ENCODE measurements around the gene AK5.

The AK5 gene

GRCh38 chr1:77350012-77350770 is 68.4 kb downstream of the AK5 start:
- no peak for DNase-seq (ENCODE audit: low spot score)

- no peak for DNase-seq (ENCODE audit: low spot score)
Observed at GRCh38 chr1:77354536-77354935, 72.7 kb downstream of the AK5 start.

- no peak for DNase-seq (ENCODE audit: low spot score)
Observed at GRCh38 chr1:77355010-77355409, 73.2 kb downstream of the AK5 start.

GRCh38 chr1:77356136-77356535 is 74.3 kb downstream of the AK5 start:
- DNase-seq (ENCODE audit: low spot score), result no peak

- no peak for DNase-seq (ENCODE audit: low spot score)
Observed at GRCh38 chr1:77360256-77360655, 78.4 kb downstream of the AK5 start.

GRCh38 chr1:77361621-77362020 is 79.8 kb downstream of the AK5 start:
- DNase-seq (ENCODE audit: low spot score), result no peak

- DNase-seq (ENCODE audit: low spot score), result no peak
Observed at GRCh38 chr1:77370161-77370560, 88.3 kb downstream of the AK5 start.

- DNase-seq (ENCODE audit: low spot score), result no peak
Observed at GRCh38 chr1:77370583-77371306, 88.9 kb downstream of the AK5 start.

GRCh38 chr1:77371396-77371795 is 89.6 kb downstream of the AK5 start:
- DNase-seq (ENCODE audit: low spot score), result no peak

GRCh38 chr1:77373702-77374101 is 91.9 kb downstream of the AK5 start:
- no peak for DNase-seq (ENCODE audit: low spot score)

- DNase-seq (ENCODE audit: low spot score), result no peak
Observed at GRCh38 chr1:77375541-77375940, 93.7 kb downstream of the AK5 start.

GRCh38 chr1:77375990-77376389 is 94.2 kb downstream of the AK5 start:
- DNase-seq (ENCODE audit: low spot score), result no peak

- no peak for DNase-seq (ENCODE audit: low spot score)
Observed at GRCh38 chr1:77378723-77379535, 97.1 kb downstream of the AK5 start.

- no peak for DNase-seq (ENCODE audit: low spot score)
Observed at GRCh38 chr1:77382366-77382765, 100.5 kb downstream of the AK5 start.

- no peak for DNase-seq (ENCODE audit: low spot score)
Observed at GRCh38 chr1:77383236-77383635, 101.4 kb downstream of the AK5 start.

GRCh38 chr1:77385551-77385950 is 103.7 kb downstream of the AK5 start:
- DNase-seq (ENCODE audit: low spot score), result no peak

- DNase-seq (ENCODE audit: low spot score), result no peak
Observed at GRCh38 chr1:77386276-77386675, 104.5 kb downstream of the AK5 start.

- DNase-seq (ENCODE audit: low spot score), result no peak
Observed at GRCh38 chr1:77387553-77387952, 105.7 kb downstream of the AK5 start.

- no peak for DNase-seq (ENCODE audit: low spot score)
Observed at GRCh38 chr1:77388661-77389060, 106.8 kb downstream of the AK5 start.

- DNase-seq (ENCODE audit: low spot score), result no peak
Observed at GRCh38 chr1:77392486-77392885, 110.7 kb downstream of the AK5 start.

- no peak for DNase-seq (ENCODE audit: low spot score)
Observed at GRCh38 chr1:77394166-77394565, 112.3 kb downstream of the AK5 start.

- no peak for DNase-seq (ENCODE audit: low spot score)
Observed at GRCh38 chr1:77395051-77395450, 113.2 kb downstream of the AK5 start.

- no peak for DNase-seq (ENCODE audit: low spot score)
Observed at GRCh38 chr1:77398152-77398551, 116.3 kb downstream of the AK5 start.
